Right lobe of liver (tissue), 6 donors: ENCODE measurements around the gene NRIP2. TPM values are rescaled to one million over a fixed set of nuclear protein-coding genes. Genes with fewer than 3 reads are reported as not detected.

Experiments
- ATAC-seq, 4 donors: fragments of 200-7000 bp; cut with Tn5 transposase; one replicate each; pipeline ENCODE4 v1.9.1; 2020; ENCODE audit warnings: mild to moderate bottlenecking in 4 of 4, moderate library complexity in 4 of 4
- DNase-seq, 3 donors: peaks; one replicate each; pipeline ENCODE4 v3.0.0-alpha.2; 2020
- H3K27ac ChIP-seq, 3 donors: fragments of 200-600 bp; one replicate each; pipeline ENCODE4 v1.8.0; 2022
- H3K27me3 ChIP-seq, 2 donors: fragments of 200-600 bp; one replicate each; pipeline ENCODE4 v1.8.0; 2022
- H3K36me3 ChIP-seq, 4 donors: fragments of 200-600 bp; sonication (generic) in 1 of 4; one replicate each; pipeline versions ENCODE4 v1.5.1 to v1.8.0; 2017 to 2022; ENCODE audit warnings: control low read depth in 1 of 4
- H3K4me1 ChIP-seq, 4 donors: fragments of 200-600 bp; sonication (generic) in 1 of 4; one replicate each; pipeline versions ENCODE4 v1.5.1 to v1.8.0; 2017 to 2022; ENCODE audit warnings: control low read depth in 1 of 4
- H3K4me3 ChIP-seq, 3 donors: fragments of 200-600 bp; one replicate each; pipeline ENCODE4 v1.8.0; 2022
- H3K9me3 ChIP-seq, 4 donors: fragments of 200-600 bp; sonication (generic) in 1 of 4; one replicate each; pipeline versions ENCODE4 v1.5.1 to v1.8.0; 2017 to 2022; ENCODE audit warnings: control low read depth in 1 of 4
- CTCF ChIP-seq, 4 donors: fragments of 200-600 bp in 3 of 4; fragments of 450-650 bp in 1 of 4; IDR thresholded peaks; one replicate each; pipeline versions ENCODE4 v1.5.1 to v1.8.0; 2016 to 2022; ENCODE audit warnings: antibody characterized with exemption in 4 of 4, mild to moderate bottlenecking in 2 of 4
- POLR2A ChIP-seq: fragments of 450-650 bp; IDR thresholded peaks from one replicate; pipeline ENCODE4 v1.6.1; 2017; ENCODE audit warnings: antibody characterized with exemption, mild to moderate bottlenecking
- WGBS: methylation state at CpG from one replicate; pipeline ENCODE4 v1.1.6; 2018; ENCODE audit warnings: low coverage, low lambda C conversion rate; ENCODE audit not compliant: insufficient coverage; ENCODE audit errors: missing lambda C conversion rate; 5-methylcytosine and 5-hydroxymethylcytosine counted together
- intact Hi-C, 2 donors: fragments of 100-400 bp; cut with DNase I; formaldehyde crosslinking; loops; one replicate each; pipeline versions ENCODE4 v1.11.2 to v1.14.1; 2022
- total RNA-seq, 6 experiments: library from RNA; depleted of rRNA in 2 of 6; stranded (reverse); fragments of >200 nt in 2 of 6; fragmentation: NEBNext Ultra II Directional in 3 of 6; extraction: Animal tissue kit (Norgen Biotek cat#: 25700) in 3 of 6; gene quantifications; one replicate each; pipeline versions ENCODE4 v1.1.0 to v1.2.4, GENCODE V29; 2016 to 2023
- donor health status: DM: no; HTN: yes; CAD: no.
- donor health status: DM: no; HTN: no; CAD: no.
- donor health status: DM: no; HTN: no; CAD: no.
- donor health status: DM: no; HTN: yes; CAD: no.
- donor health status: DM: no; HTN: yes; CAD: no.

The NRIP2 gene
- total RNA-seq, 6 experiments from 2014 or later: 0.12 to 0.29 (median 0.20) TPM

GRCh38 chr12:2833327-2833726, 1.5 kb downstream of the NRIP2 start:
- intact Hi-C loops: no loop called here
- Histone ChIP-seq H3K4me3 (no peak overlapping the region), H3K27me3 (no peaks in the 10 kb centered on the region), H3K36me3 (no peaks in the 10 kb centered on the region), H3K4me1 (no peaks in the 10 kb centered on the region), H3K27ac (no peak overlapping the region), H3K9me3 (no peaks in the 10 kb centered on the region)
- WGBS: 57% methylated on average over 2 of the region's 5 CpGs
- ATAC-seq: no peak
- TF ChIP-seq POLR2A (no peak), CTCF (IDR thresholded peaks at IDR 0.05) (no peak)
- no peak for DNase-seq

- intact Hi-C loops: no loop called here
- Histone ChIP-seq H3K27me3 (no peaks in the 10 kb centered on the region), H3K27ac (no peak overlapping the region), H3K36me3 (peaks cover 0 to 5% (median 0%) of the 10 kb centered on the region in 4 donors), H3K4me1 (no peaks in the 10 kb centered on the region), H3K9me3 (no peaks in the 10 kb centered on the region), H3K4me3 (no peak overlapping the region)
- DNase-seq: no peak
- TF ChIP-seq POLR2A: no peak
- TF ChIP-seq CTCF (IDR thresholded peaks at IDR 0.05): no peak
- no peak for ATAC-seq
- 76% methylated on average over 4 of the region's 6 CpGs for WGBS
Observed at GRCh38 chr12:2832550-2833127, 2.2 kb downstream of the NRIP2 start.

GRCh38 chr12:2829275-2829674, 5.6 kb downstream of the NRIP2 start:
- intact Hi-C loops: no loop called here
- Histone ChIP-seq H3K9me3 (no peaks in the 10 kb centered on the region), H3K27ac (no peak overlapping the region), H3K4me1 (no peaks in the 10 kb centered on the region), H3K4me3 (no peak overlapping the region), H3K36me3 (peaks cover 0 to 38% (median 8%) of the 10 kb centered on the region in 4 donors), H3K27me3 (no peaks in the 10 kb centered on the region)
- no peak for TF ChIP-seq POLR2A
- TF ChIP-seq CTCF (IDR thresholded peaks at IDR 0.05): no peak
- DNase-seq (no peak), ATAC-seq (no peak)
- 94% methylated on average over 6 of the region's 6 CpGs for WGBS

GRCh38 chr12:2826721-2827515, 7.9 kb downstream of the NRIP2 start:
- intact Hi-C loops: no loop called here
- ATAC-seq (no peak), DNase-seq (no peak)
- H3K36me3 ChIP-seq: peaks cover 0 to 62% (median 20%) of the 10 kb centered on the region in 4 donors
- no peak overlapping the region for H3K27ac ChIP-seq
- H3K27me3 ChIP-seq: no peaks in the 10 kb centered on the region
- H3K9me3 ChIP-seq: no peaks in the 10 kb centered on the region
- no peaks in the 10 kb centered on the region for H3K4me1 ChIP-seq
- no peak for TF ChIP-seq POLR2A
- TF ChIP-seq CTCF (IDR thresholded peaks at IDR 0.05): no peak
- 77% methylated on average over 6 of the region's 14 CpGs for WGBS
- H3K4me3 ChIP-seq: no peak overlapping the region
